Hepatic stellate cell (primary cell): Measurements from ENCODE around the gene SYNGR3.
"Not testable (repeated sequence)": the region's sequence is repeated elsewhere in the genome, so short reads cannot be mapped to it uniquely, and the experiment has no call there.

Experiments used
- DNase-seq: peaks from one replicate; pipeline ENCODE4 v3.0.0; 2011; ENCODE audit warnings: low spot score

The SYNGR3 gene

GRCh38 chr16:1959269-1960039 is 30.3 kb upstream of the SYNGR3 start, which contains the start of gene NDUFB10:
NDUFB10 (plus strand) TSS chr16:1959538; CDS start chr16:1959625, 87 bp downstream.
- peak; percentile 90 for DNase-seq

GRCh38 chr16:1960665-1961630 is 28.8 kb upstream of the SYNGR3 start:
- no peak for DNase-seq

- no peak for DNase-seq
These were observed 28.1 kb upstream of the SYNGR3 start for GRCh38 chr16:1961651-1962067.

GRCh38 chr16:1962161-1963153 is 27.3 kb upstream of the SYNGR3 start:
- not testable (repeated sequence) for DNase-seq

GRCh38 chr16:1963806-1964505 is 25.8 kb upstream of the SYNGR3 start:
- DNase-seq = no peak

GRCh38 chr16:1964506-1965395 is 25.0 kb upstream of the SYNGR3 start, which contains the start of gene RPS2:
RPS2 (minus strand) TSS chr16:1964826; CDS start chr16:1964625, 201 bp downstream.
- DNase-seq = peak; percentile 100

GRCh38 chr16:1965396-1966001 is 24.3 kb upstream of the SYNGR3 start:
- no peak for DNase-seq

DNA sequence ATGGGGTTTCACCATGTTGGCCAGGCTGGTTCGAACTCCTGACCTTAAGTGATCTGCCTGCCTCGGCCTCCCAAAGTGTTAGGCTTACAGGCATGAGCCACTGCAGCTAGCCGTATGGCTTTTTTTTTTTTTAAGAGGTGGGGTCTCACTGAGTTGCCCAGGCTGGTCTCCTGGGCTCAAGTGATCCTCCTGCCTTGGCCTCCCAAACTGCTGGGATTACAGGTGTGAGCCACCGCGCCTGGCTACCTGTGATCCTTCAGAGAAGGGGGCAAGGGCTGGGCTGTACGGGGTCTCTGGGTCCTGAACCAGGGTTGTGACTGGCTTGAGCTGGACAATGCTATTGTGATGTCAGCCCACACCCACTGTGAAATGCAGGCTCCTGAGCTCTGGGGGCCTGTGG is 23.3 kb upstream of the SYNGR3 start, which contains the start of gene RNF151:
Gene RNF151 (plus strand): TSS at position 397 of the 400 bp plus-strand sequence. CDS start 26 bp downstream, outside the sequence.
- no peak for DNase-seq

GRCh38 chr16:1968146-1968953 is 21.4 kb upstream of the SYNGR3 start:
- DNase-seq = no peak

DNA sequence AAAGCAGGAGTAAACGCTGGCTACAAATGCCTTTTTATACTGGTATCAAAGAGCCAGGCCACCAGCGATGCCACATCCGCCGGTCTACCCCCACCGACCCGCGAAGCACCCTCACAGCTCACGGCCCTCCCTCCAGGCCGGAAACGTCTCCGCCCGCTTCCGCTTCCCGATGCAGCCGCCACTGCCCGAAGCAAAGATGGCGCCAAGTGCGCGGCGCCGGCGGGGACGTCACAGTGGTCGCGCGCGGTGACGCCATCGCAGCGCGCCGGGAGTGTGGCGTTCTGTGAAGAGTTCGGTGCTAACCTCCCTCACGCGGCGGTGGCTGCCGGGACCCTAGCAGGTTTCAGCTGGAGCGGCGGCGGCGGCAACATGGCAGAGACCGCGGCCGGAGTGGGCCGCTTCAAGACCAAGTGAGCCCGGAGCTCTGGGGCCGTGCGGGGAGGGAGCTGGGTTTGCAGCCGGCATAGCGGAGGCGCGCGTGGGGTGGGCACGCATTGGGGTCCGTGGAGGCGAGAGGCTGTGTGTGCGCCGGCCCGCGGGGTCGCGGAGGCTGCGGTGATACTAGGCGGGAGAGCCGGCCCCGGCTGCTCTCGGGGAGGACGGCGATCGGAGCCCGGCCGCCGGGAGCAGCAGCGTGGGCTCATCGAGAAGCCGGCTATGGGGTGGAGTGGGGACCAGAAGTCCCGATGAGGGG is 17.8 kb upstream of the SYNGR3 start, which contains the start of gene TBL3:
Gene TBL3 (plus strand): TSS at position 258 of the 694 bp plus-strand sequence. CDS start 112 bp downstream, at position 370.
- DNase-seq = peak; percentile 97

- DNase-seq = peak; percentile 58
These were observed 17.3 kb upstream of the SYNGR3 start for GRCh38 chr16:1972490-1972877.

GRCh38 chr16:1973461-1974156 is 16.2 kb upstream of the SYNGR3 start:
- DNase-seq = no peak

GRCh38 chr16:1974157-1975070 is 15.4 kb upstream of the SYNGR3 start:
- no peak for DNase-seq

DNA sequence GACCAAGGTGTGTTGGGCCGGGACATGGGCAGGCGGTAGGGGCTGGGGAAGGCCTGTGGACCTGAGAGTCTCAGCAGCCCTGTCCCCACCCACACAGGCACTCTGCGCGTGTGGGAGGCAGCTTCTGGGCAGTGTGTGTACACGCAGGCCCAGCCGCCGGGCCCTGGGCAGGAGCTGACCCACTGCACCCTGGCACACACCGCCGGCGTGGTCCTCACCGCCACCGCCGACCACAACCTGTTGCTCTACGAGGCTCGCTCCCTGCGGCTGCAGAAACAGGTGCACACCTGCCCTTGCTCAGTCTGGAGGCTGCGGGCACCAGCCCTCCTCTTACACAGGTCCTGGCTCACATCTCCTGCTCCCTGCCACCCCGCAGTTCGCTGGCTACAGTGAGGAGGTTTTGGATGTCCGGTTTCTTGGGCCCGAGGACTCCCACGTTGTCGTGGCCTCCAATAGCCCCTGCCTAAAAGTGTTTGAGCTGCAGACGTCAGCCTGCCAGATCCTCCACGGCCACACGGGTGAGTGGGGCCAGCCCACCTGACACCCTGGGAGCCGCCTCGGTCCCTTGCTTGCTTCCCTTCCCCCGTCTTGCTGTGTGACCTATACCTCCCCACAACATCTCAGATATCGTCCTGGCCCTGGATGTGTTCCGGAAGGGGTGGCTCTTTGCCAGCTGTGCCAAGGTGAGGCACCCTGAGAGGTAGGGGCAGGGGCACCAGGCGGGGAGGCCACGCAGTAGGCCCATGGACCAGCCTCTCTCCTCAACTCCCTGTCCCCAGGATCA is 14.1 kb upstream of the SYNGR3 start:
- DNase-seq = no peak

- DNase-seq = no peak
These were observed 13.6 kb upstream of the SYNGR3 start for GRCh38 chr16:1976216-1976520.
